Dedifferentiated amniotic fluid mesenchymal stem cell (primary cell): Measurements from ENCODE around the gene MFSD6.
"Not testable (repeated sequence)": the region's sequence is repeated elsewhere in the genome, so short reads cannot be mapped to it uniquely, and the experiment has no call there.

Experiments used
- DNase-seq: peaks from one replicate; pipeline ENCODE4 v3.0.0-alpha.2; 2016; ENCODE audit errors: extremely low spot score

The MFSD6 gene

DNA sequence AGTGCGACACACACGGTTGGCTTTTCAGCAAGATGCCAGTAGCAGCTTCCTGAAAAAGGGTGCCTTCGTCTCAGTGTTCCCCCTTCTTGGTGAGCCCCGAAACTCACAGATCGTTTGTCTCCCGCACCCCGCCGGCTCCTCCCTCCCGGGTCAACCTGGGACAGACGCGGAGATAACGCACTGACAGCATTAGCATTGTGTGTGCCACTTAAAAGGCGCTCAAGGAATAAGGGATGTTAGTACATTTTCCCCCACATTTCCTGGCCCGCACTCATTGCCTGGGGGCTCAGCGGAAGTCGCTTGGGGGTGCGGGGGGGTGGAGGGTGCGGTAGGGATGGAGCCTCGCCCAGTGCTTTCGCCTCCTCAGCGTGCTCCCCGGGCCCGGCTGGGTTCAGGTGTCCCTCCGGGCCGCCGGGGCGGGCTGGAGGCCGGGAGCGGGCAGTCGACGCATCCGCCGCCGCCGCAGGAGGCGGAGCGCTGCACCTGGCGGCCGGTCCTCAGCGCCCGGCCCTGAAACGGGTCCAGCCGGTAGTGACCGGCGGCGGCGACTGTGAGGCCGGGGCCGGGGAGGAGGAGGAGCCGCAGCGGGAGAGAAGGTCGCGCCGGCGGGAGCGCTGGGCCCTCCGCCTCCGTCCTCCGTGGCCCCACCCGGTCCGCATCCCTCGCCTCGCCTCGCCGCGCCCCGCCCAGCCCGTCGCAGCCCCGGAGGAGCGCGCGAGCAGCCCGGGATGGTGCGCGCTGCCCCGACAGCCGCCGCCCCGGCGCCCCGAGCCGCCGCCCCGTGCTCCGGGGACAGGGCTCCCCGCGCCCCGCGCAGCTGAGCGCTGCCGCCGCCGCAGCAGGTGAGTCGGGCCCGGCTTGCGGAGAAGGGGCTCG is at the start of gene MFSD6:
Gene MFSD6 (plus strand): TSS at position 694 of the 876 bp plus-strand sequence. CDS start 27,675 bp downstream, outside the sequence.
- DNase-seq = no peak

- not testable (repeated sequence) for DNase-seq
Observed at GRCh38 chr2:190358655-190359448, 49.3 kb upstream of the MFSD6 start.

DNA sequence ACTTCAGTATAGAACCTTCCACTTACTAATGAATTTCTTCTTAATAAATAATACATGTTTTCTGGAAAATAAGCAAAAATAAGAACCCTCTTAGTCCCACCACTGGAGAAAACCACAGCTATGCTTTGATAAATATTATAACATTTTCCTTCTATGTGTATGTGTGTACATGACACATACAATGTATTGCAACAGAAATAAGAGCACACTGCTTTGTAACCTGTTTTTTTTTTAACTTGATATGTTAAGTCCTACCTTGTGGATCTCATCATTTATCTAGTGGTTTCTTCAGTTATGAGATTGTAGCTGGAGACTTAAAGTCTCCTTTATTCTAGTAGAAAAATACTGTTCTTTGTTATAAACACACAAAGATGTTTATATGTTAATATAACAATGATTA is 47.6 kb upstream of the MFSD6 start:
- DNase-seq = no peak

DNA sequence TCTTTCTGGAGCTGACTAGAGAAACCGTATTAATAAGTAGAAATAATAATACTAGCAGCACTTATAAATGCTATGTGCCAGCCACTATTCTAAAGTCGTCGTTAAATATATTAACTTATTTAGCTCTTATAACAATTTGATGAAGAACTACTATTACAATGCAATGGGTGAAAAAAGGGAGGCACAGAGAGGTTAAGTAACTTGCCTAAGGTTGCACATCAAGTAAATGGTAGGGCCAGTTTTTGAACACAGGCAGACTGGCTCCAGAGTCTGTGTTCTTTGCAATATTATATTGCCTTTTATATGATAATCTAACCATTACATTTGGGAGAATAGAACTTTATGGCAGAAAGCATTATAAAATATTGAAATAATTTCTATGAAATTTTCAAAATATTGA is 47.2 kb upstream of the MFSD6 start:
- no peak for DNase-seq

DNA sequence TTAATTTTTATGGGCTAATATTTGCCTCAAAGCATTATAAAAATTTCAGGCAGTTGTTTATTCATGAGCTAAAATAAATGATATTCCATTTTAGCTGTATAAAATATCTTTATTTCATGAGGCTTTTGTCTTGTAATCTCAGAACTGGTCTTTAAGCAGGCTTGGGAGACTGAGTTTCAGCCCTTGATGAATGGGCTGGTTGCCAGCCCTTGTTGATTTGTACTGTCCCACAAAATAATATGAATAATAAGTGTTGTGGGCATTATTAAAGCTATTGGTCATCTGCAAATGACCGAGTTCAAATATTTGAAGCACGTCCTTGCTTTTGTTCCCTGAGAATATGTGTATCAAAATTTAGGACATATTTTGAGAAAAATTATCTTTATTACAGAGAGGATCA is 46.6 kb upstream of the MFSD6 start:
- no peak for DNase-seq

- DNase-seq = no peak
Observed at GRCh38 chr2:190362894-190363293, 45.3 kb upstream of the MFSD6 start.

GRCh38 chr2:190365499-190366204 is 42.5 kb upstream of the MFSD6 start:
- DNase-seq = no peak

DNA sequence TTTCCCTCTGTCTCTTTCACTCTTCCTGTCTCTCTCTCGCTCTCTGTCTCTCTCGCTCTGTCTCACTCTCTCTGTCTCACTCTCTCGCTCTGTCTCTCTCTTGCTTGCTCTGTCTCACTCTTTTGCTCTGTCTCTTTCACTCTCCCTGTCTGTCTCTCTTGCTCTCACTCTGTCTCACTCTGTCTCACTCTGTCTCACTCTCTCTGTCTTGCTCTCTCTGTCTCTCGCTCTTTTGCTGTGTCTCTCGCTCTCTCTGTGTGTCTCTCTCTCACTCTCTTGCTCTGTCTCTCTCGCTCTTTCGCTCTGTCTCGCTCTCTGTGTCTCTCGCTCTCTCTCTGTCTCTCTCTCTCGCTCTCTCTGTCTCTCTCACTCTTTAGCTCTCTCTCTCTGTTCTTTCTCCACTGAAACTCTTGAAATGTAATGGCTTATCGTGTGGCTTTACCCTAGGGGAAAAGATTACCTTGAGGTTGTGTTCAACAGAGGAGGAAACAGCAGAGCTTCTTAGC is 41.9 kb upstream of the MFSD6 start:
- DNase-seq = no peak

DNA sequence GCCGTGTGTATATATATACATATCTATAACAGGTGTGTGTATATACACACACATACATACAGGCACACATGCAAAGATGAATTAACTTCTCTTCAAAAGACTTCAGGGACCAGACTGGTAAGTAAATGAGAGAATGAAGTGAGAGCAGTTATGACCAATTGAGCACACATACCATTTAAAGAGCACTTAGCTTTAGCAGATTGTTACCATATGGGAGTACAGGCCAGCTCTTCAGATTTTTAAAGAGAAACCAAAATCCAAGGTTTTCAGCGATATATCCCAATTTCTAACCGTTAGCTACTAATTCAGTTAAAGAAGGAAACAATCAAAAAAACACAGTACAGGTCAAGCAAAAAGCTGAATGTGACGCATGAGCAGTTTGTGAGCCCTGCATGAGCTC is 41.1 kb upstream of the MFSD6 start:
- no peak for DNase-seq

GRCh38 chr2:190369635-190370034 is 38.5 kb upstream of the MFSD6 start:
- no peak for DNase-seq

DNA sequence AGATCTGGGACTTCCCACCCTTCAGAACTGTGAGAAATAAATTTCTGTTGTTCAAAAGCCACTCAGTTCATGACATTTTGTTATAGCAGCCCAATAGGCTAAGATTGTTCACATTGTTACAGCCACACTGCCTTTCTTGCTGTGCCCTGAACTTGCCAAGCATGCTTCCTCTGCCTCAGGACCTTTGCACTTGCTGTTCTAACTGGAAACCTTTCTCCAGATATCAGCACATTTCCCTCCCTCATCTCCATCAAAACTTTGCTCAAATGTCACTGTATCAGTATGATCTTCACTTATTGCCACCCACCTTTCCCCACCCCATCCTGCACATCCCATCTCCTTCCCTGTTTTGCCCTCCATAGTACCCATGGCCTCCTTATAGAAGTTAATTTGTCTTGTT is 32.1 kb upstream of the MFSD6 start:
- DNase-seq = no peak

DNA sequence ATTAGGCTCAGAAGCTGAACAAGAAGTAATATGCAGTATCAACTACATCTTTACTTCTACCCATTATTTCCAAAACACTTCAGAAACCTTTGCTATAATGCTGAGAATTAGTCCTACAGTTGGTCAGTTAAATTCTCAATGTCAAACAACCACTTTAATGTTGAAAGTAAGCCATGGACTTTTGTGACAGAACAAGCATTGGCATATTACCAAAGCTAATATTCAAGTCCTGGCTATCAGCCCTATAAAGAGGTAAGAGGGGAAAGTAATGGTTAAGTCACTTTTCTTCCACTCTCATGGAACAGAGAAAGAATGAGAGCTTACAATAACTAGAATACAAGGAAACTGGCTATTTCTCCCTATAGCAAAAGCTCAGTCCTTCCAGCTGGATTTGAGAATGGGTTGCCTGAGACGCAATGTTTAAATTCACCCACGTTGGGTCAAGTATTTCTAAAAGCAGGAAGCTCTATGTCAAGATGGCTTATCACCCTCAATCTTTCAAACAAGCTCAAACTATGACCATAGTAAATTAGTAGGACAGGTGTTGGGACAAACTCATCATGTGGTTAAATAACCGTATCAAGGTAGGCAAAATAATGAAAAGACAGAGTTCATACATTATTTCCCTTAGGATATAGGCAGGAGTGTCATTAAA is 31.4 kb upstream of the MFSD6 start:
- DNase-seq = no peak

DNA sequence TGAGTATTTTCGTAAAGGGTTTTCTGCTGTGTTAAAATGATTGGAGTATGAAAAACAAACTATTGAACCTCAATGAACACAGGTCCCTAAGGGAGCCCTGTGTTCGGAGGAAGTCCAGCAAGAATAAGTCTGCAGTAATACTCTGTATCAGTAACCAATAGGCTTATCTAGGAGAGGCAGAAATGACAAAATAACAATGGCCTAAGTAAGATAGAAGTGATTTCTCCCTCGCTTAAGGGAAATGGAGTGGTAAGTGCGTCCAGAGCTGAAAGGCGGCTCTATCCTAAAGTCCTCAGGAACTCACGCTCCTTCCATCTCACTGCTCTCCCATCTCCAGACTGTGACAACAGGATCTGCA is 29.3 kb upstream of the MFSD6 start:
- DNase-seq = no peak

- no peak for DNase-seq
Observed at GRCh38 chr2:190379249-190379964, 28.7 kb upstream of the MFSD6 start.

- DNase-seq = no peak
Observed at GRCh38 chr2:190380962-190381412, 27.2 kb upstream of the MFSD6 start.

DNA sequence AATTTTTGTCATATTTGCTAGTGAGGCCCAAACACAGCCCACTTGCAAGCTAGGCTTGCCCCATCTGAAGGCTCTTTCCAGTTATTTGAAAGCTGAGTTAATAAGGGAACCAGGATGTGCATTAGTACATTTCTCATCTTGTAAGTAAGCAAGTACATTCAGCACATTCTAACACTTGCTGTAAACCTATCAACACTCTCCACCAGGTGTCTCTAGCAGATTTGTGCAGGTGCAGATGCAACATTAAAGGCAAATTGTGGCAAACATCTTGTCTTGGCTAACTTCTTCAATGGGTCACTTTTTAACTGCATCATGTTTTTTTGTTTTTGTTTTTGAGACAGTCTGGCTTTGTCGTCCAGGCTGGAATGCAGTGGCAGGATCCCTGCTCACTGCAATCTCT is 25.3 kb upstream of the MFSD6 start:
- DNase-seq = no peak

DNA sequence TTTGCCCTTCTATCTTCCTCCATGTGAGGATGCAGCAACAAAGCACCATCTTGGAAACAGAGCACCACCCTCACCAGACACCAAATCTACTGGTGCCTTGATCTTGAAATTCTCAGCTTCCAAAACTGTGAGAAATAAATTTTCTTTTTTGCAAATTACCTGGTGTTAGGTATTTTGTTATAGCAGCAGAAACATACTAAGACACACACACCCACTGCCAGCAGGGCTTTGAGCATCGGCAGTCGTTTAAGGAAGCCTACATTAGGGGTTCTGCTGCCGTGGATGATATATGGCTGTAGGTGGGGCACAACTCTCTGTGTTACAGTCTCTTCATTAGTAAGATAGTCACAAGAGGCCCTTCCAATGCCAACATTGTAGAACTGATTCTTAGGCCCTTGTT is 20.7 kb upstream of the MFSD6 start:
- no peak for DNase-seq

- no peak for DNase-seq
Observed at GRCh38 chr2:190396271-190396670, 11.9 kb upstream of the MFSD6 start.

DNA sequence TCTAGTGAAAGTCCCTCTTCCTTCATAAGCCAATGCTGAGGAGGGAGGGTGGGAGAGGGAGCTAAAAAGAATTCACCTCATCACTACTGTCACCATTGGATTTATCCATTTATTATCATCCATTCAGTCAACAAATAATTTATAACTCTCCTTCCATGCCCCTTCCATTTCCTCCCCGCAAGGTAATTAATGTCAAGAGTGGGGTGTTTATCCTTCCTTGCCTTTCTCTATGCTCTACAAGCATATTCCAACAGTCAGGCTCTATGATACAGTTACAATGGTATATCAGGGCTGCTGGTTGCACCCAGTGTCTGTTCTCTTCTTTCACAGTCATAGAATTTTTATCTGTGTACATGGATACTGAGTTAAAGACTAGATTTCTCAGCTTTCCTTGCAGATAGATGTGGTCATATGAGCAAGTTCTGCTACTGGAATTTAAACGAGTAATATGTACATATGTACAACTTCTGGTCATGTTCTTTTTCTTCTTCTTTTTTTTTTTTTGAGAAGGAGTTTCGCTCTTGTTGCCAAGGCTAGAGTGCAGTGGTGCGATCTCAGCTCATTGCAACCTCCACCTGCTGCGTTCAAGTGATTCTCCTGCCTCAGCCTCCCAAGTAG is 5.1 kb upstream of the MFSD6 start:
- no peak for DNase-seq

GRCh38 chr2:190404487-190404886 is 3.7 kb upstream of the MFSD6 start:
- DNase-seq = no peak

DNA sequence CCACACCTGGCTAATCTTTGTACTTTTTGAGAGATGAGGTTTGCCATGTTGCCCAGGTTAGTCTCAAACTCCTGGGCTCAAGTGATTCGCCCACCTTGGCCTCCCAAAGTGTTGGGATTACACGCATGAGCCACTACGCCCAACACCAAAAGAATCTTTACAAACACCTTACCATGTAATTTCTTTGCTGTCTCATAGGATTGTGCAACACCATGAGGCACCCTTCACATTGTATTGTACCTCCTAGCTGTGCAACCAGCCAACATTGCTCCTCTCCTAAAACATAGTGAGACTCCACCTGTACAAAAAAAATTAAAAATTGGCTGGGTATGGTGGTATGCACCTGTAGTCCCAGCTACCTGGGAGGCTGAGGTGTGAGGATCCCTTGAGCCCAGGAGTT is 3.1 kb upstream of the MFSD6 start:
- no peak for DNase-seq
